GM23338 (cell line): ENCODE results near the gene CPSF2. TPM values are rescaled to one million over a fixed set of nuclear protein-coding genes. Genes with fewer than 3 reads are reported as not detected.

Experiments
- ATAC-seq: fragments of 200-7000 bp; cut with Tn5 transposase; 3 replicates; pipeline ENCODE4 v1.9.1; 2020
- DNase-seq: peaks from one replicate; pipeline ENCODE4 v3.0.0-alpha.2; 2015; ENCODE audit warnings: low spot score
- H2AFZ ChIP-seq: fragments of 200-600 bp; sonication (generic); 2 replicates; pipeline ENCODE4 v1.8.0; 2016; ENCODE audit warnings: antibody characterized with exemption, mild to moderate bottlenecking, moderate library complexity
- H3F3A ChIP-seq: fragments of 200-600 bp; sonication (generic); replicated peaks from 2 replicates; pipeline ENCODE4 v1.8.0; 2017; ENCODE audit warnings: antibody characterized with exemption, mixed run types, low read depth
- H3K27ac ChIP-seq: fragments of 200-600 bp; sonication (generic); 2 replicates; pipeline ENCODE4 v1.6.1; 2016; ENCODE audit warnings: low read depth
- H3K27me3 ChIP-seq: fragments of 200-600 bp; sonication (generic); 2 replicates; pipeline ENCODE4 v1.8.0; 2016; ENCODE audit warnings: mild to moderate bottlenecking, mixed run types, moderate library complexity; ENCODE audit not compliant: insufficient read depth
- H3K36me3 ChIP-seq: fragments of 200-600 bp; sonication (generic); 2 replicates; pipeline ENCODE4 v1.8.0; 2016; ENCODE audit warnings: mild to moderate bottlenecking; ENCODE audit not compliant: insufficient read depth
- H3K4me1 ChIP-seq: fragments of 200-600 bp; sonication (generic); 2 replicates; pipeline ENCODE4 v1.8.0; 2016; ENCODE audit warnings: mild to moderate bottlenecking, moderate library complexity; ENCODE audit not compliant: insufficient read depth
- H3K4me2 ChIP-seq: fragments of 200-600 bp; sonication (generic); 2 replicates; pipeline ENCODE4 v1.7.1; 2017; ENCODE audit warnings: mixed run types
- H3K4me3 ChIP-seq: fragments of 200-600 bp; sonication (generic); 2 replicates; pipeline ENCODE4 v1.6.1; 2016; ENCODE audit warnings: mixed run types
- H3K79me2 ChIP-seq: fragments of 200-600 bp; sonication (generic); replicated peaks from 2 replicates; pipeline ENCODE4 v1.8.0; 2017; ENCODE audit warnings: mild to moderate bottlenecking; ENCODE audit not compliant: insufficient read depth
- H3K9me2 ChIP-seq: fragments of 200-600 bp; sonication (generic); 2 replicates; pipeline ENCODE4 v1.8.0; 2017; ENCODE audit not compliant: insufficient read depth
- H4K20me1 ChIP-seq: fragments of 200-600 bp; sonication (generic); replicated peaks from 2 replicates; pipeline ENCODE4 v1.8.0; 2017; ENCODE audit warnings: mild to moderate bottlenecking; ENCODE audit not compliant: insufficient read depth
- H3K27ac Mint-ChIP-seq: 2 replicates; pipeline ENCODE4 v1.8.0; 2020; ENCODE audit warnings: inconsistent platforms, mild to moderate bottlenecking, moderate library complexity, mixed read lengths
- H3K27me3 Mint-ChIP-seq: 3 replicates; pipeline ENCODE4 v1.8.0; 2022; ENCODE audit warnings: low read depth, mild to moderate bottlenecking, moderate library complexity, mixed read lengths, inconsistent platforms; ENCODE audit not compliant: insufficient read depth, poor library complexity
- H3K36me3 Mint-ChIP-seq: 3 replicates; pipeline ENCODE4 v1.8.0; 2021; ENCODE audit warnings: low read depth, mild to moderate bottlenecking, inconsistent platforms, moderate library complexity, mixed read lengths
- H3K4me1 Mint-ChIP-seq: 3 replicates; pipeline ENCODE4 v1.8.0; 2020; ENCODE audit warnings: mild to moderate bottlenecking, inconsistent platforms, mixed read lengths
- H3K4me3 Mint-ChIP-seq: 3 replicates; pipeline ENCODE4 v1.8.0; 2021; ENCODE audit warnings: moderate library complexity, mild to moderate bottlenecking, inconsistent platforms, mixed read lengths
- H3K9me3 Mint-ChIP-seq: 3 replicates; pipeline ENCODE4 v1.8.0; 2020; ENCODE audit warnings: moderate library complexity, mild to moderate bottlenecking, inconsistent platforms, mixed read lengths
- CREB1 ChIP-seq: fragments of 250-450 bp; sonication (Bioruptor Pico); IDR thresholded peaks from 2 replicates; pipeline ENCODE4 v1.5.0; 2020; ENCODE audit warnings: low read depth, mild to moderate bottlenecking, moderate library complexity
- EZH2 ChIP-seq: fragments of 200-600 bp; sonication (generic); IDR thresholded peaks from one replicate; pipeline ENCODE4 v1.8.0; 2017; ENCODE audit warnings: antibody characterized with exemption, mild to moderate bottlenecking, low read depth; ENCODE audit not compliant: unreplicated experiment
- EZH2phosphoT487 ChIP-seq: fragments of 200-600 bp; sonication (generic); IDR thresholded peaks from one replicate; pipeline ENCODE4 v1.8.1; 2018; ENCODE audit warnings: antibody characterized with exemption; ENCODE audit not compliant: unreplicated experiment
- JUNB ChIP-seq: IDR thresholded peaks from one replicate; pipeline ENCODE4 v1.6.1; 2016; ENCODE audit warnings: antibody characterized with exemption; ENCODE audit not compliant: unreplicated experiment
- NANOG ChIP-seq: IDR thresholded peaks from 2 replicates; pipeline ENCODE4 v1.6.1; 2016; ENCODE audit warnings: antibody characterized with exemption, borderline replicate concordance
- POLR2AphosphoS5 ChIP-seq: IDR thresholded peaks from 2 replicates; pipeline ENCODE4 v1.6.1; 2016; ENCODE audit warnings: antibody characterized with exemption, low read depth
- STAT1 ChIP-seq: IDR thresholded peaks from one replicate; pipeline ENCODE4 v1.6.1; 2016; ENCODE audit warnings: antibody characterized with exemption; ENCODE audit not compliant: unreplicated experiment
- ZNF114 ChIP-seq: fragments of 250-450 bp; sonication (Bioruptor Pico); IDR thresholded peaks from 2 replicates; pipeline ENCODE4 v1.5.0; 2020; ENCODE audit warnings: mild to moderate bottlenecking, moderate library complexity
- ZNF331 ChIP-seq: fragments of 250-450 bp; sonication (Bioruptor Pico); IDR thresholded peaks from 2 replicates; pipeline ENCODE4 v1.5.0; 2020; ENCODE audit warnings: low read depth, mild to moderate bottlenecking, moderate library complexity
- polyA plus RNA-seq: library from polyadenylated mRNA; unstranded; fragments of >200 nt; fragmentation: Nextera tagmentation; extraction: Ambion mirVana; gene quantifications from 2 replicates; pipeline ENCODE4 v1.2.1, GENCODE V29; 2016
- total RNA-seq: library from RNA; depleted of rRNA; stranded (reverse); fragments of >200 nt; shearing (Covaris generic); gene quantifications from 2 replicates; pipeline ENCODE4 v1.2.3, GENCODE V29; 2014
- TF ChIP-seq, protein P1 (sequence below), 2 experiments: fragments of 200-600 bp in 1 of 2; sonication (generic) in 1 of 2; conservative IDR thresholded peaks; 2 replicates each; pipeline versions ENCODE4 v1.5.1 to v1.6.1; 2016 to 2017; ENCODE audit warnings: antibody characterized with exemption in 2 of 2, low read depth in 2 of 2, mild to moderate bottlenecking in 2 of 2, moderate library complexity in 1 of 2
- TF ChIP-seq, protein P2 (sequence below): fragments of 250-450 bp; sonication (Bioruptor Pico); IDR thresholded peaks from 2 replicates; pipeline ENCODE4 v1.5.0; 2020; ENCODE audit warnings: mild to moderate bottlenecking, moderate library complexity
- TF ChIP-seq, protein P3 (sequence below): IDR thresholded peaks from one replicate; pipeline ENCODE4 v1.6.1; 2018; ENCODE audit warnings: antibody characterized with exemption; ENCODE audit not compliant: unreplicated experiment
- TF ChIP-seq, protein P4 (sequence below): IDR thresholded peaks from 2 replicates; pipeline ENCODE4 v1.6.1; 2016; ENCODE audit warnings: antibody characterized with exemption

Gene CPSF2
- total and polyA plus RNA-seq, 2 experiments from 2014 or later = 54.2 to 112 TPM

DNA sequence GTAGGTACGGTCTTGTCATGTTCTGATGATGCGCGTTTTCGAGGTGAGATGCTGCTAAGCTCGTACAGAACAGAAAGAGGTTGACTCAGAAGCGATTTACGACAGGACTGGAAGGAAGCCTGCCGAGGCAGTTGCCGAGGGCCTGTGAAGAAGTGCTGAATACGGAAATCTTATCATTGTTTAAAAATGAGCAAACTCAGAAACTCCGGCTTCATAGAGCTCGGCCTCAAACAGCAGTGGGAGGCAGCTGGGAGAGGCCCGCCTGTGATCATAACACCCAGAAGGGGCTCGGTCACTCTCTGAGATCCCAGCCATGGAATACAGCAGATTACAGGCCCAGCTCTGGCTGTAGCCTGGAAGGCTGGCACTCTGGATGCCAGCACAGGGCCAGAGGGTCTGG is 87.4 kb downstream of the CPSF2 start:
- Histone ChIP-seq H2AFZ (no peak overlapping the region), H3F3A (no peaks in the 10 kb centered on the region), H3K27ac (no peak overlapping the region), H3K4me1 (no peaks in the 10 kb centered on the region), H4K20me1 (no peaks in the 10 kb centered on the region), H3K9me2 (peaks cover 3% of the 10 kb centered on the region; the same call in 1 of the 2 replicates), H3K4me3 (no peak overlapping the region), H3K27me3 (no peaks in the 10 kb centered on the region), H3K36me3 (no peaks in the 10 kb centered on the region), H3K79me2 (no peaks in the 10 kb centered on the region), H3K4me2 (no peak overlapping the region)
- ATAC-seq (no peak), DNase-seq (no peak)
- H3K9me3 Mint-ChIP-seq = no peaks in the 10 kb centered on the region; the same call in 2 of the 3 replicates
- peaks cover 6% of the 10 kb centered on the region for H3K27me3 Mint-ChIP-seq
- TF ChIP-seq POLR2AphosphoS5 (no peak), EZH2 (no peak), CREB1 (CRISPR knock-in tag) (no peak), NANOG (no peak), JUNB (no peak), STAT1 (no peak), ZNF331 (CRISPR knock-in tag) (no peak), ZNF114 (CRISPR knock-in tag) (no peak), EZH2phosphoT487 (no peak)
- TF ChIP-seq, protein P1, sequence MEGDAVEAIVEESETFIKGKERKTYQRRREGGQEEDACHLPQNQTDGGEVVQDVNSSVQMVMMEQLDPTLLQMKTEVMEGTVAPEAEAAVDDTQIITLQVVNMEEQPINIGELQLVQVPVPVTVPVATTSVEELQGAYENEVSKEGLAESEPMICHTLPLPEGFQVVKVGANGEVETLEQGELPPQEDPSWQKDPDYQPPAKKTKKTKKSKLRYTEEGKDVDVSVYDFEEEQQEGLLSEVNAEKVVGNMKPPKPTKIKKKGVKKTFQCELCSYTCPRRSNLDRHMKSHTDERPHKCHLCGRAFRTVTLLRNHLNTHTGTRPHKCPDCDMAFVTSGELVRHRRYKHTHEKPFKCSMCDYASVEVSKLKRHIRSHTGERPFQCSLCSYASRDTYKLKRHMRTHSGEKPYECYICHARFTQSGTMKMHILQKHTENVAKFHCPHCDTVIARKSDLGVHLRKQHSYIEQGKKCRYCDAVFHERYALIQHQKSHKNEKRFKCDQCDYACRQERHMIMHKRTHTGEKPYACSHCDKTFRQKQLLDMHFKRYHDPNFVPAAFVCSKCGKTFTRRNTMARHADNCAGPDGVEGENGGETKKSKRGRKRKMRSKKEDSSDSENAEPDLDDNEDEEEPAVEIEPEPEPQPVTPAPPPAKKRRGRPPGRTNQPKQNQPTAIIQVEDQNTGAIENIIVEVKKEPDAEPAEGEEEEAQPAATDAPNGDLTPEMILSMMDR (conservative IDR thresholded peaks at IDR 0.05; ENCODE audit: low read depth in 2 of 2) = no peak
- TF ChIP-seq, protein P2, sequence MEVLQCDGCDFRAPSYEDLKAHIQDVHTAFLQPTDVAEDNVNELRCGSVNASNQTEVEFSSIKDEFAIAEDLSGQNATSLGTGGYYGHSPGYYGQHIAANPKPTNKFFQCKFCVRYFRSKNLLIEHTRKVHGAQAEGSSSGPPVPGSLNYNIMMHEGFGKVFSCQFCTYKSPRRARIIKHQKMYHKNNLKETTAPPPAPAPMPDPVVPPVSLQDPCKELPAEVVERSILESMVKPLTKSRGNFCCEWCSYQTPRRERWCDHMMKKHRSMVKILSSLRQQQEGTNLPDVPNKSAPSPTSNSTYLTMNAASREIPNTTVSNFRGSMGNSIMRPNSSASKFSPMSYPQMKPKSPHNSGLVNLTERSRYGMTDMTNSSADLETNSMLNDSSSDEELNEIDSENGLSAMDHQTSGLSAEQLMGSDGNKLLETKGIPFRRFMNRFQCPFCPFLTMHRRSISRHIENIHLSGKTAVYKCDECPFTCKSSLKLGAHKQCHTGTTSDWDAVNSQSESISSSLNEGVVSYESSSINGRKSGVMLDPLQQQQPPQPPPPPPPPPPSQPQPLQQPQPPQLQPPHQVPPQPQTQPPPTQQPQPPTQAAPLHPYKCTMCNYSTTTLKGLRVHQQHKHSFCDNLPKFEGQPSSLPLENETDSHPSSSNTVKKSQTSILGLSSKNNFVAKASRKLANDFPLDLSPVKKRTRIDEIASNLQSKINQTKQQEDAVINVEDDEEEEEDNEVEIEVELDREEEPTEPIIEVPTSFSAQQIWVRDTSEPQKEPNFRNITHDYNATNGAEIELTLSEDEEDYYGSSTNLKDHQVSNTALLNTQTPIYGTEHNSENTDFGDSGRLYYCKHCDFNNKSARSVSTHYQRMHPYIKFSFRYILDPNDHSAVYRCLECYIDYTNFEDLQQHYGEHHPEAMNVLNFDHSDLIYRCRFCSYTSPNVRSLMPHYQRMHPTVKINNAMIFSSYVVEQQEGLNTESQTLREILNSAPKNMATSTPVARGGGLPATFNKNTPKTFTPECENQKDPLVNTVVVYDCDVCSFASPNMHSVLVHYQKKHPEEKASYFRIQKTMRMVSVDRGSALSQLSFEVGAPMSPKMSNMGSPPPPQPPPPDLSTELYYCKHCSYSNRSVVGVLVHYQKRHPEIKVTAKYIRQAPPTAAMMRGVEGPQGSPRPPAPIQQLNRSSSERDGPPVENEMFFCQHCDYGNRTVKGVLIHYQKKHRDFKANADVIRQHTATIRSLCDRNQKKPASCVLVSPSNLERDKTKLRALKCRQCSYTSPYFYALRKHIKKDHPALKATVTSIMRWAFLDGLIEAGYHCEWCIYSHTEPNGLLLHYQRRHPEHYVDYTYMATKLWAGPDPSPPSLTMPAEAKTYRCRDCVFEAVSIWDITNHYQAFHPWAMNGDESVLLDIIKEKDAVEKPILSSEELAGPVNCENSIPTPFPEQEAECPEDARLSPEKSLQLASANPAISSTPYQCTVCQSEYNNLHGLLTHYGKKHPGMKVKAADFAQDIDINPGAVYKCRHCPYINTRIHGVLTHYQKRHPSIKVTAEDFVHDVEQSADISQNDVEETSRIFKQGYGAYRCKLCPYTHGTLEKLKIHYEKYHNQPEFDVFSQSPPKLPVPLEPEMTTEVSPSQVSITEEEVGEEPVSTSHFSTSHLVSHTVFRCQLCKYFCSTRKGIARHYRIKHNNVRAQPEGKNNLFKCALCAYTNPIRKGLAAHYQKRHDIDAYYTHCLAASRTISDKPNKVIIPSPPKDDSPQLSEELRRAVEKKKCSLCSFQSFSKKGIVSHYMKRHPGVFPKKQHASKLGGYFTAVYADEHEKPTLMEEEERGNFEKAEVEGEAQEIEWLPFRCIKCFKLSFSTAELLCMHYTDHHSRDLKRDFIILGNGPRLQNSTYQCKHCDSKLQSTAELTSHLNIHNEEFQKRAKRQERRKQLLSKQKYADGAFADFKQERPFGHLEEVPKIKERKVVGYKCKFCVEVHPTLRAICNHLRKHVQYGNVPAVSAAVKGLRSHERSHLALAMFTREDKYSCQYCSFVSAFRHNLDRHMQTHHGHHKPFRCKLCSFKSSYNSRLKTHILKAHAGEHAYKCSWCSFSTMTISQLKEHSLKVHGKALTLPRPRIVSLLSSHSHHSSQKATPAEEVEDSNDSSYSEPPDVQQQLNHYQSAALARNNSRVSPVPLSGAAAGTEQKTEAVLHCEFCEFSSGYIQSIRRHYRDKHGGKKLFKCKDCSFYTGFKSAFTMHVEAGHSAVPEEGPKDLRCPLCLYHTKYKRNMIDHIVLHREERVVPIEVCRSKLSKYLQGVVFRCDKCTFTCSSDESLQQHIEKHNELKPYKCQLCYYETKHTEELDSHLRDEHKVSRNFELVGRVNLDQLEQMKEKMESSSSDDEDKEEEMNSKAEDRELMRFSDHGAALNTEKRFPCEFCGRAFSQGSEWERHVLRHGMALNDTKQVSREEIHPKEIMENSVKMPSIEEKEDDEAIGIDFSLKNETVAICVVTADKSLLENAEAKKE (CRISPR knock-in tag) = no peak
- TF ChIP-seq, protein P3, sequence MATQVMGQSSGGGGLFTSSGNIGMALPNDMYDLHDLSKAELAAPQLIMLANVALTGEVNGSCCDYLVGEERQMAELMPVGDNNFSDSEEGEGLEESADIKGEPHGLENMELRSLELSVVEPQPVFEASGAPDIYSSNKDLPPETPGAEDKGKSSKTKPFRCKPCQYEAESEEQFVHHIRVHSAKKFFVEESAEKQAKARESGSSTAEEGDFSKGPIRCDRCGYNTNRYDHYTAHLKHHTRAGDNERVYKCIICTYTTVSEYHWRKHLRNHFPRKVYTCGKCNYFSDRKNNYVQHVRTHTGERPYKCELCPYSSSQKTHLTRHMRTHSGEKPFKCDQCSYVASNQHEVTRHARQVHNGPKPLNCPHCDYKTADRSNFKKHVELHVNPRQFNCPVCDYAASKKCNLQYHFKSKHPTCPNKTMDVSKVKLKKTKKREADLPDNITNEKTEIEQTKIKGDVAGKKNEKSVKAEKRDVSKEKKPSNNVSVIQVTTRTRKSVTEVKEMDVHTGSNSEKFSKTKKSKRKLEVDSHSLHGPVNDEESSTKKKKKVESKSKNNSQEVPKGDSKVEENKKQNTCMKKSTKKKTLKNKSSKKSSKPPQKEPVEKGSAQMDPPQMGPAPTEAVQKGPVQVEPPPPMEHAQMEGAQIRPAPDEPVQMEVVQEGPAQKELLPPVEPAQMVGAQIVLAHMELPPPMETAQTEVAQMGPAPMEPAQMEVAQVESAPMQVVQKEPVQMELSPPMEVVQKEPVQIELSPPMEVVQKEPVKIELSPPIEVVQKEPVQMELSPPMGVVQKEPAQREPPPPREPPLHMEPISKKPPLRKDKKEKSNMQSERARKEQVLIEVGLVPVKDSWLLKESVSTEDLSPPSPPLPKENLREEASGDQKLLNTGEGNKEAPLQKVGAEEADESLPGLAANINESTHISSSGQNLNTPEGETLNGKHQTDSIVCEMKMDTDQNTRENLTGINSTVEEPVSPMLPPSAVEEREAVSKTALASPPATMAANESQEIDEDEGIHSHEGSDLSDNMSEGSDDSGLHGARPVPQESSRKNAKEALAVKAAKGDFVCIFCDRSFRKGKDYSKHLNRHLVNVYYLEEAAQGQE = no peak
- TF ChIP-seq, protein P4, sequence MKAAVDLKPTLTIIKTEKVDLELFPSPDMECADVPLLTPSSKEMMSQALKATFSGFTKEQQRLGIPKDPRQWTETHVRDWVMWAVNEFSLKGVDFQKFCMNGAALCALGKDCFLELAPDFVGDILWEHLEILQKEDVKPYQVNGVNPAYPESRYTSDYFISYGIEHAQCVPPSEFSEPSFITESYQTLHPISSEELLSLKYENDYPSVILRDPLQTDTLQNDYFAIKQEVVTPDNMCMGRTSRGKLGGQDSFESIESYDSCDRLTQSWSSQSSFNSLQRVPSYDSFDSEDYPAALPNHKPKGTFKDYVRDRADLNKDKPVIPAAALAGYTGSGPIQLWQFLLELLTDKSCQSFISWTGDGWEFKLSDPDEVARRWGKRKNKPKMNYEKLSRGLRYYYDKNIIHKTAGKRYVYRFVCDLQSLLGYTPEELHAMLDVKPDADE = no peak
- no peaks in the 10 kb centered on the region for H3K36me3 Mint-ChIP-seq
- H3K27ac Mint-ChIP-seq = no peak overlapping the region
- no peak overlapping the region for H3K4me3 Mint-ChIP-seq
- peaks cover 8% of the 10 kb centered on the region for H3K4me1 Mint-ChIP-seq
